HepG2 (cell line): ENCODE data around the gene SLC12A3.

ENCODE experiments used
- ATM ChIP-seq: fragments of 450-650 bp; IDR thresholded peaks from 2 replicates; pipeline ENCODE4 v1.7.1; 2017; ENCODE audit warnings: mild to moderate bottlenecking, borderline replicate concordance
- CTCF ChIP-seq: sonication (generic); formaldehyde crosslinking; IDR thresholded peaks from 2 replicates; pipeline ENCODE4 v1.5.0; 2020; ENCODE audit warnings: mild to moderate bottlenecking, missing genetic modification reagents, moderate library complexity
- EZH2 ChIP-seq: conservative IDR thresholded peaks from 2 replicates; pipeline ENCODE4 v1.6.1; 2012; ENCODE audit warnings: mild to moderate bottlenecking, low read depth, low read length, moderate library complexity
- JUN ChIP-seq: sonication (generic); formaldehyde crosslinking; IDR thresholded peaks from 2 replicates; pipeline ENCODE4 v1.4.0; 2020; ENCODE audit warnings: mild to moderate bottlenecking, missing genetic modification reagents
- POLR2A ChIP-seq, 2 experiments: IDR thresholded peaks; 2 replicates each; pipeline ENCODE4 v1.6.1; 2011; ENCODE audit warnings: low read depth in 2 of 2, low read length in 2 of 2, mild to moderate bottlenecking in 1 of 2, moderate library complexity in 1 of 2; ENCODE audit not compliant: insufficient read depth in 1 of 2
- SP1 ChIP-seq, 2 experiments: fragments of 450-650 bp in 1 of 2; sonication (generic) in 1 of 2; formaldehyde crosslinking in 1 of 2; IDR thresholded peaks; 2 replicates each; pipeline versions ENCODE4 v1.4.0 to v1.6.1; 2016 to 2020; ENCODE audit warnings: missing genetic modification reagents in 1 of 2
- THAP7 ChIP-seq: sonication (generic); formaldehyde crosslinking; IDR thresholded peaks from 2 replicates; pipeline ENCODE4 v1.8.1; 2023; ENCODE audit warnings: mild to moderate bottlenecking, missing genetic modification reagents
- YY1 ChIP-seq: IDR thresholded peaks from 2 replicates; pipeline ENCODE4 v1.6.1; 2011; ENCODE audit warnings: low read length, low read depth, moderate library complexity, mild to moderate bottlenecking; ENCODE audit not compliant: insufficient read depth, insufficient replicate concordance
- ZNF124 ChIP-seq: sonication (generic); formaldehyde crosslinking; IDR thresholded peaks from 2 replicates; pipeline ENCODE4 v1.4.0; 2020; ENCODE audit warnings: missing genetic modification reagents
- TF ChIP-seq, protein P1 (sequence below): sonication (generic); formaldehyde crosslinking; IDR thresholded peaks from 2 replicates; pipeline ENCODE4 v1.4.0; 2020; ENCODE audit warnings: missing genetic modification reagents

DNA sequence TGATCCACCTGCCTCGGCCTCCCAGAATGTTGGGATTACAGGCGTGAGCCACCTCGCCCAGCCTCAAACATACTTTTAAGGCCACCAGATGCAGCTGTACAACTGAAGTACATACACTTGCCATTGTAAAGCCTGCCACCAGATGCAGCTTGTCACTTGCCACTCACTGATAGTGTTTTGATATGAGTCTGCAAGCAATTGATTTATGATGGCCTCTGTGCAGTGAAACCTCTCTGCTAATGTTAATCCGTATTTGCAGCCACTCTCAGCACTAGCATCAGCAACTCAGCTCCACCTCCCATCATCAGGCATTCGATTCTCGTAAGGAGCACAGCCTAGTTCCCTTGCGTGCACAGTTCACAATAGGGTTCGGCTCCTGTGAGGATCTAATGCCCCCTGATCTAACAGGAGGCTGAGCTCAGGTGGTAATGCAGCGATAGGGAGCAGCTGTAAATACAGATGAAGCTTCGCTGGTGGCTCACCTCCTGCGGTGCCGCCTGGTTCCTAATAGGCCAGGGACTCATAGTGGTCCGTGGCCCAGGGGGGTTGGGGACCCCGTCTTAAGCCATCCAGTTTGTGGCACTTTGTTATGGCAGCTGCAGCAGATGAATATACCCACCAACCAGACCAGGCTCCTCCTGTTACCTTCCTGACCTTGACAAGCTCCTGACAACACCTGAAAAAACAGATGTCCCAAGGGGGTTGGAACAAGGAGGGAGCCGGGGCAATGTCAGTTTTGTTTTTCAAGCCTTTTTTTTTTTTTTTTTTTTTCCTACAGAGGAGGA lies 65.7 kb downstream of the SLC12A3 start:
- TF ChIP-seq JUN (CRISPR knock-in tag) = no peak
- TF ChIP-seq CTCF (CRISPR knock-in tag) = no peak
- no peak for TF ChIP-seq YY1
- TF ChIP-seq, protein P1, sequence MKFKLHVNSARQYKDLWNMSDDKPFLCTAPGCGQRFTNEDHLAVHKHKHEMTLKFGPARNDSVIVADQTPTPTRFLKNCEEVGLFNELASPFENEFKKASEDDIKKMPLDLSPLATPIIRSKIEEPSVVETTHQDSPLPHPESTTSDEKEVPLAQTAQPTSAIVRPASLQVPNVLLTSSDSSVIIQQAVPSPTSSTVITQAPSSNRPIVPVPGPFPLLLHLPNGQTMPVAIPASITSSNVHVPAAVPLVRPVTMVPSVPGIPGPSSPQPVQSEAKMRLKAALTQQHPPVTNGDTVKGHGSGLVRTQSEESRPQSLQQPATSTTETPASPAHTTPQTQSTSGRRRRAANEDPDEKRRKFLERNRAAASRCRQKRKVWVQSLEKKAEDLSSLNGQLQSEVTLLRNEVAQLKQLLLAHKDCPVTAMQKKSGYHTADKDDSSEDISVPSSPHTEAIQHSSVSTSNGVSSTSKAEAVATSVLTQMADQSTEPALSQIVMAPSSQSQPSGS (CRISPR knock-in tag) = no peak
- TF ChIP-seq EZH2 = no peak
- TF ChIP-seq POLR2A (IDR thresholded peaks at IDR 0.05; ENCODE audit: insufficient read depth in 1 of 2, low read depth in 2 of 2, low read length in 2 of 2) = no peak
- TF ChIP-seq SP1 (IDR thresholded peaks at IDR 0.05) = no peak
- no peak for TF ChIP-seq SP1 (CRISPR knock-in tag; IDR thresholded peaks at IDR 0.05)
- TF ChIP-seq ZNF124 (CRISPR knock-in tag) = no peak
- TF ChIP-seq THAP7 (CRISPR knock-in tag) = no peak
- no peak for TF ChIP-seq ATM
